GM18520 (cell line): ENCODE measurements around the gene CTCF.

Experiments
- ATAC-seq: cut with Tn5 transposase; IDR thresholded peaks from one replicate; pipeline ENCODE4 v1.9.1; 2021; ENCODE audit not compliant: unreplicated experiment

Gene CTCF

GRCh38 chr16:67676939-67677338 lies 114.6 kb downstream of the CTCF start:
- ATAC-seq = no peak

GRCh38 chr16:67677712-67678111 lies 115.4 kb downstream of the CTCF start:
- no peak for ATAC-seq

- ATAC-seq = no peak
These were observed 116.2 kb downstream of the CTCF start for GRCh38 chr16:67678354-67679023.

GRCh38 chr16:67679935-67680897 lies 117.9 kb downstream of the CTCF start:
- ATAC-seq = no peak

GRCh38 chr16:67683767-67684166 lies 121.4 kb downstream of the CTCF start:
- ATAC-seq = no peak

GRCh38 chr16:67685388-67686112 lies 123.2 kb downstream of the CTCF start:
- no peak for ATAC-seq
